Esophagus muscularis mucosa (tissue), 4 donors: ENCODE results near the gene CMTM5. TPM values are rescaled to one million over a fixed set of nuclear protein-coding genes. Genes with fewer than 3 reads are reported as not detected.
"Not testable (repeated sequence)": the region's sequence is repeated elsewhere in the genome, so short reads cannot be mapped to it uniquely, and the experiment has no call there.

Experiments used
- DNase-seq: peaks from one replicate; pipeline ENCODE4 v3.0.0-alpha.2; 2017; ENCODE audit errors: extremely low spot score
- H3K27ac ChIP-seq, 4 donors: fragments of 200-600 bp; sonication (generic); replicated peaks in 1 of 4; 1 replicate in 3 of 4; 2 replicates in 1 of 4; pipeline ENCODE4 v1.5.1; 2016 to 2019; ENCODE audit warnings: mild to moderate bottlenecking in 1 of 4
- H3K27me3 ChIP-seq, 4 donors: fragments of 200-600 bp; sonication (generic); one replicate each; pipeline versions ENCODE4 v1.5.1 to v1.6.0; 2016 to 2019
- H3K36me3 ChIP-seq, 4 donors: fragments of 200-600 bp; sonication (generic); one replicate each; pipeline ENCODE4 v1.5.1; 2016 to 2019
- H3K4me1 ChIP-seq, 4 donors: fragments of 200-600 bp; sonication (generic); one replicate each; pipeline ENCODE4 v1.5.1; 2016 to 2019
- H3K4me3 ChIP-seq, 4 donors: fragments of 200-600 bp; sonication (generic); 1 replicate in 2 of 4; 2 replicates in 2 of 4; pipeline ENCODE4 v1.5.1; 2016 to 2019; ENCODE audit warnings: mild to moderate bottlenecking in 4 of 4, moderate library complexity in 1 of 4
- H3K9me3 ChIP-seq, 4 donors: fragments of 200-600 bp; sonication (generic); 1 replicate in 3 of 4; 2 replicates in 1 of 4; pipeline ENCODE4 v1.5.1; 2016 to 2019
- CTCF ChIP-seq, 3 experiments: fragments of 200-600 bp in 2 of 3; fragments of 450-650 bp in 1 of 3; sonication (generic) in 2 of 3; IDR thresholded peaks; one replicate each; pipeline ENCODE4 v1.5.1; 2017 to 2019; ENCODE audit warnings: antibody characterized with exemption in 3 of 3, mild to moderate bottlenecking in 2 of 3, moderate library complexity in 1 of 3
- EP300 ChIP-seq: sonication (generic); formaldehyde crosslinking; IDR thresholded peaks from one replicate; pipeline ENCODE4 v1.6.1; 2017; ENCODE audit warnings: antibody characterized with exemption
- POLR2A ChIP-seq: fragments of 450-650 bp; IDR thresholded peaks from one replicate; pipeline ENCODE4 v1.6.1; 2017; ENCODE audit warnings: antibody characterized with exemption, moderate library complexity, mild to moderate bottlenecking, low read depth
- POLR2AphosphoS5 ChIP-seq, 2 donors: sonication (generic); formaldehyde crosslinking; IDR thresholded peaks; one replicate each; pipeline ENCODE4 v1.6.1; 2017; ENCODE audit warnings: antibody characterized with exemption in 2 of 2
- WGBS: methylation state at CpG from one replicate; pipeline ENCODE4 v1.1.5; 2018; 5-methylcytosine and 5-hydroxymethylcytosine counted together
- intact Hi-C: fragments of 100-400 bp; cut with DNase I; formaldehyde crosslinking; loops from one replicate; pipeline ENCODE4 v1.15.1; 2023
- total RNA-seq, 4 donors: library from RNA; depleted of rRNA; stranded (reverse); fragments of >200 nt; gene quantifications; one replicate each; pipeline versions ENCODE4 v1.1.0 to v1.2.1, GENCODE V29; 2016

CMTM5 gene
- total RNA-seq, 4 donors from 2014 or later = 0.78 to 2.9 (median 1.9) TPM

GRCh38 chr14:23384364-23385080 lies 7.7 kb downstream of the CMTM5 start:
- H3K27ac ChIP-seq = no peak overlapping the region

GRCh38 chr14:23385244-23385641 lies 8.4 kb downstream of the CMTM5 start:
- H3K4me1 ChIP-seq = peaks cover 0 to 7% (median 3%) of the 10 kb centered on the region in 4 donors
- 71% methylated on average over 2 of the region's 2 CpGs for WGBS
- H3K4me3 ChIP-seq = no peak overlapping the region
- DNase-seq = no peak
- TF ChIP-seq EP300 (no peak), CTCF (IDR thresholded peaks at IDR 0.05) (no peak), POLR2A (no peak)
- H3K27me3 ChIP-seq = no peaks in the 10 kb centered on the region
- intact Hi-C loops = no loop called here
- H3K36me3 ChIP-seq = peaks cover 0 to 95% (median 0%) of the 10 kb centered on the region in 4 donors
- no peak overlapping the region for H3K27ac ChIP-seq
- no peaks in the 10 kb centered on the region for H3K9me3 ChIP-seq

More at GRCh38 chr14:23384364-23385080, 7.7 kb downstream of the CMTM5 start:
- Histone ChIP-seq H3K27me3 (peaks cover 0 to 3% (median 0%) of the 10 kb centered on the region in 4 donors), H3K9me3 (no peaks in the 10 kb centered on the region), H3K4me3 (no peak overlapping the region), H3K36me3 (peaks cover 0 to 92% (median 0%) of the 10 kb centered on the region in 4 donors), H3K4me1 (peaks cover 0 to 14% (median 8%) of the 10 kb centered on the region in 4 donors)
- no peak for TF ChIP-seq EP300
- TF ChIP-seq POLR2AphosphoS5 (IDR thresholded peaks at IDR 0.05) = no peak
- no peak for DNase-seq
- 86% methylated on average over 27 of the region's 29 CpGs for WGBS
- intact Hi-C loops = no loop called here

GRCh38 chr14:23385642-23386265 lies 8.9 kb downstream of the CMTM5 start:
- no peak for DNase-seq
- no peak overlapping the region for H3K27ac ChIP-seq
- WGBS = 89% methylated on average over 18 of the region's 18 CpGs

GRCh38 chr14:23386266-23386657 lies 9.4 kb downstream of the CMTM5 start:
- H3K36me3 ChIP-seq = peaks cover 0 to 96% (median 0%) of the 10 kb centered on the region in 4 donors
- H3K27ac ChIP-seq, H3K27me3 ChIP-seq, intact Hi-C loops, H3K4me1 ChIP-seq, H3K9me3 ChIP-seq, DNase-seq, H3K4me3 ChIP-seq: not testable (repeated sequence)
- WGBS = 87% methylated on average over 16 of the region's 17 CpGs

More at GRCh38 chr14:23385642-23386265, 8.9 kb downstream of the CMTM5 start:
- H3K27me3 ChIP-seq = no peaks in the 10 kb centered on the region
- peaks cover 0 to 2% (median 0%) of the 10 kb centered on the region in 4 donors for H3K4me1 ChIP-seq
- H3K9me3 ChIP-seq = no peaks in the 10 kb centered on the region
- peaks cover 0 to 96% (median 0%) of the 10 kb centered on the region in 4 donors for H3K36me3 ChIP-seq
- H3K4me3 ChIP-seq = no peak overlapping the region
- TF ChIP-seq POLR2AphosphoS5 (IDR thresholded peaks at IDR 0.05) (no peak), CTCF (IDR thresholded peaks at IDR 0.05) (no peak), EP300 (no peak), POLR2A (no peak)
- intact Hi-C loops = no loop called here

GRCh38 chr14:23386999-23387398 lies 10.2 kb downstream of the CMTM5 start:
- H3K4me1 ChIP-seq = no peaks in the 10 kb centered on the region
- no peaks in the 10 kb centered on the region for H3K27me3 ChIP-seq
- DNase-seq = no peak
- WGBS = 88% methylated on average over 1 of the region's 1 CpG
- no peak overlapping the region for H3K4me3 ChIP-seq
- H3K27ac ChIP-seq = no peak overlapping the region
- intact Hi-C loops = no loop called here
- TF ChIP-seq CTCF (IDR thresholded peaks at IDR 0.05) (no peak), POLR2A (no peak), POLR2AphosphoS5 (IDR thresholded peaks at IDR 0.05) (no peak), EP300 (no peak)
- no peaks in the 10 kb centered on the region for H3K9me3 ChIP-seq
- peaks cover 0 to 96% (median 0%) of the 10 kb centered on the region in 4 donors for H3K36me3 ChIP-seq
